Measurements from ENCODE around the gene PFKM.
"Not testable (repeated sequence)": the region's sequence is repeated elsewhere in the genome, so short reads cannot be mapped to it uniquely, and the experiment has no call there.

Gene PFKM

DNA sequence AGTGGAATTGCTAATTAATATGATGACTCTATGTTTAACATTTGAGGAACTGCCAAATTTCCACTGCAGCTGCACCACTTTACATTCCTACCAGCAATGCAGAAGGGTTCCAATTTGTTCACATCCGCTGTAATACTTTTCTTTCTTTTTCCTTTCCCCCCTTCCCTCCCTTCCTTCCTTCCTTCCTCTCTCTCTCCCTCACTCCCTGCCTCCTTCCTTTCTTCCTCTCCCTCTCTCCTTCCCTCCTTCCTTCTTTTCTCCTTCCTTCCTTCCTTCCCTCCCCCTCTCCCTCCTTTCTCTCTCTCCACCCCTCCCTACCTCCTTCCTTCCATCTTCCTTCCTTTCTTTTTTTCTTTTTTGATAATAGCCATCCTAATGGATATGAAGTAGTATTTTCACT is 3.2 kb upstream of the PFKM start:
- no peak for DNase-seq

DNA sequence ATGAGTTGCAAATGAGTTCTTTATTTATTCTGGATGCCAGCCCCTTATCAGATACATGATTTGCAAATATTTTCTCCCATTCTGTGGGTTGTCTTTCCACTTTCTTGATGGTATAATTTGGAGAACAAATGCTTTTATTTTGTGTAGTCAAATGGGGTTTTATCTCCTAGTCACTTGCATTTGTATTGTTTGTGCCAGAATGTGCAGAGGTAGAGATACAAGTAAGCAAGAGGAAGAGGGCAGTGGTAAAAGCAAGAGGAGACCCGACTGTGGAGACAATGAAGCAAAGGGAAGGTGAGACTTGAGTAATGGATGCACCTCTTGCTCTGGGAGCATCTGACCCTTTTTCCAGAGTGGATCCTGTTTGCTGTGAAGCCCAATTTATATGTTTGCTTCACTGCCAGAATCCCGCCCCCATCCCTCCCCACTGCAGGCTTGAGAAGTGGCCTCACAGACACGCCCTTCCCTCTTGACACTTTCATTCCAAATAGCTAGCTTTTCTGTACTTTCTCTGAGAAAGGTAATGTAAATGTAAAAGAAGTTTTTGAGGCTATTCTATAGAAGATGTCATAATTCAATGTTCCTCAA is 786 bp upstream of the PFKM start:
- DNase-seq = no peak

DNA sequence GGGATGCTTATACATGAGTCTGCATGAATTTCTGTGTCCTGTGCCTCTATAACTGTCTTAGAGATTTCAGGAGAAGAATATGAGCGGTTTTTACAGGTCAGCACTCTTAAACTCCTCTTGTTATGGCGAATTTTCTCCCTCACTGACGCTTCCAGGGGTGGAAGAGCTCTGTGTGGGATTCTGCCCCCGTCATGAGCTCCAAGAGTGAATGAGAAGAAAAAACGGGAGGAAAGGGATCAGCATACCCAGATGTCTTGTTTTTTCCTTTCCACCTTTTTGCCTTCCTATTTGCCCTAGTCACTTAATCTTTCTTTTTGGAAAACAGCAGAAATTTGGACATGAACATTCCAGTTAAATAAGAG is 651 bp downstream of the PFKM start:
- no peak for DNase-seq

- no peak for DNase-seq
Measured at GRCh38 chr12:48121522-48121921, 2.4 kb downstream of the PFKM start.

DNA sequence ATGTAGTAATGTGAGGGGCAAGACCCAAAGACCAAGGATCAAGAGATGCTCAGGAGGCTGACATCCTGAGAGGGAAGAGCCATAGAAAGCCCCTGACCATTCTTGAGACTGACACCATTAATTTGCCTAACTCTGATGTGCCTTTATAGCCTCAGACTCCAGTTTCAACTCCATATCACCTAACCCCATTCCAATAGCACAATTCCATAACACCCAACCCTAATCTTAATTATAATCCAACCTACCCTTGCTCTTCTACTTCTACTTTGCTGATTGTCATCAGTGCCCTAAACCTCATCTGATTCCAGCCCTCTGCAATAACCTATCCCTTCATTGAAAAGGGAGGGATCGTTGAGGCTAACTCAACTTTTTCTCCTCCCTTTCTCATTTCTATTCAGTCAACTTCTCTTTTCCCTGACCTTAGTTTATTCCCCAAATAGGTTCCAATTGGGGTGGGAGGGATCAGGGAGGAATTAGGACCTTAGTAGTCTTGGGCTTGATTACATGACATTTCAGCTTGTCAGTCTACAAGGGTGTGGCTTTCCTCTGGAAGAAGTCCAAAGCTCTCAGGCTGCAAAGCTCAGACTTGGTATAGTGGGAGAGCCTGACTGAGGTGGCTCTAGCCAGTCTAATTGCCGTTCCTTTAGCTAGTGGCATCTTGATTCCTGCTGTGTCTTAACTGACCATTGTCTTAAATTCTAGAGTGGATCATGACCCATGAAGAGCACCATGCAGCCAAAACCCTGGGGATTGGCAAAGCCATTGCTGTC is 3.1 kb downstream of the PFKM start:
- DNase-seq = no peak

GRCh38 chr12:48123169-48123568 is 4.0 kb downstream of the PFKM start:
- DNase-seq = no peak

- not testable (repeated sequence) for DNase-seq
Measured at GRCh38 chr12:48125542-48125941, 6.4 kb downstream of the PFKM start.

DNA sequence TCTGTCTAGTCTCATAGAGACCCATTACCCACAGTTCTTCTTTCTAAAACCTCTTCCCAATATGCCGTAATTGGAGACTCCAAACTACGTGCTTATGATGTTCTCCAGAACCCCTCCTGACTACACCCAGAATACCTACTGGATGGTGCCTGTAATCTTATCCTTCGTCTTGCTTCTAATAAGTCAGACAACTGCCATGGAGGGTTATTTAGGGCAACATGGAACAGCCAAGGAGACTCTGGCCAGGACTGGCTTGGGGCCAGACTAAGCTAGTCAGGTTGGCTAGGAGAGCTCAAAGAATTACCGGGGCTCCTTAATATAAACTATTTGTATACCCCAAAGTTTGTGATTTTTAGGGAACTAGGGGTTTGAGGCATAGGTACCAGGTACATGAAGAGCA is 6.8 kb downstream of the PFKM start:
- DNase-seq = no peak

GRCh38 chr12:48126953-48127630 is 7.9 kb downstream of the PFKM start:
- no peak for DNase-seq

DNA sequence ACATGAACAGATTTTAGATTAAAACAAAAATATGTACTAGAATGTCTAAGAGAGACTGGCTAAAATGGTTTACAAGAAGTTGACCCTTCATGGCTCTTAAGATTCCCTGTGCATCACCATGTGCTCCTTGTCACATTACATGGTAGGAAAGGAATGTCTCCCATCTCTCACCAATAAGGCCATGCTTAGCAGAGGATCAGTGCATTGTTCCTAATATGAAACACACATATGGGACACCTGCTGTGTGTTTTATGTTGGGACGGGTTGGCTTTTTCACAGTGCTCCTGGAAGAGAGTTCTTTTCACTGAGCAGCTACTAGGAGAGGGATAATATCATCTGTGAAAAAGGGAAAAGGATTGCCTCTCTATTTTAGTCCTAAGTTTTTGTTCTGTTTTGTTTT is 9.6 kb downstream of the PFKM start:
- no peak for DNase-seq

DNA sequence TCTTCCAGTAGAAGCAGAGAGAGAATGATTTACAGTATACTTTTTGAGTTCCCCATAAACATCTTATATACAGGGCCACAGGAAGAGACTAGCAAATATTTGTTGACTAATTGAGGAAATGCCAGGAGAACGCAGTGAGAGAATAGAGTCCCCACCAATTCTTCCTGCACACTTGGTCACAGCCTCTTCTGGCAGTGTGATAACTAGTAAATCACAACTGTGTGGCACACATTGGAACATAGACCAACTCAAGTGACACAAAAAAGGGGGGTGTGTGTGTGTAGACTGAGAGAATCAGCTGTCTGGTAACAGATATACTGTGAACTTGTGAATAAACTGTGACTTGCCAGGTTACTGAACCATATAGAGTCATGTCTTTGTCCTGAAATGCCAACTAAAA is 10.2 kb downstream of the PFKM start:
- no peak for DNase-seq

DNA sequence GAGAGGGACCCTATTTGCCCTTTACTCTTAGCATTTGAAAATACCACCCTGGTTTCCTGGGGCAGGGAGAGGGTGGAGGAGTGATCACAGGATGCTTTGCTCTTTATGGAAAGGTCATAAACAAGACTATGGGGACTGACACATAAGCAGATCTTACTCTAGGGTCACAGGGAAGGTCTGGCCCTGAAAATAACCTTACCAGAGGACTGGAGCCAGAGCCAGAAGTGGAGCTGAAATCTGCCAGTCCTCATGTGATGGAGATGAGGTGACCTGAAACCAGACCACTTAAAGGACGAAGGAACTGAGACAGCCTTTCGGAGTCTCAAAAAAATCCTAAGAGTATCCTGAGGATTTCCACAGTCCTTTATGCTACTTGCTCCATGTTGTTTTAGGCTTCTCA is 12.4 kb downstream of the PFKM start:
- no peak for DNase-seq

- no peak for DNase-seq
Measured at GRCh38 chr12:48132826-48133225, 13.7 kb downstream of the PFKM start.

- DNase-seq = no peak
Measured at GRCh38 chr12:48135027-48135426, 15.9 kb downstream of the PFKM start.

DNA sequence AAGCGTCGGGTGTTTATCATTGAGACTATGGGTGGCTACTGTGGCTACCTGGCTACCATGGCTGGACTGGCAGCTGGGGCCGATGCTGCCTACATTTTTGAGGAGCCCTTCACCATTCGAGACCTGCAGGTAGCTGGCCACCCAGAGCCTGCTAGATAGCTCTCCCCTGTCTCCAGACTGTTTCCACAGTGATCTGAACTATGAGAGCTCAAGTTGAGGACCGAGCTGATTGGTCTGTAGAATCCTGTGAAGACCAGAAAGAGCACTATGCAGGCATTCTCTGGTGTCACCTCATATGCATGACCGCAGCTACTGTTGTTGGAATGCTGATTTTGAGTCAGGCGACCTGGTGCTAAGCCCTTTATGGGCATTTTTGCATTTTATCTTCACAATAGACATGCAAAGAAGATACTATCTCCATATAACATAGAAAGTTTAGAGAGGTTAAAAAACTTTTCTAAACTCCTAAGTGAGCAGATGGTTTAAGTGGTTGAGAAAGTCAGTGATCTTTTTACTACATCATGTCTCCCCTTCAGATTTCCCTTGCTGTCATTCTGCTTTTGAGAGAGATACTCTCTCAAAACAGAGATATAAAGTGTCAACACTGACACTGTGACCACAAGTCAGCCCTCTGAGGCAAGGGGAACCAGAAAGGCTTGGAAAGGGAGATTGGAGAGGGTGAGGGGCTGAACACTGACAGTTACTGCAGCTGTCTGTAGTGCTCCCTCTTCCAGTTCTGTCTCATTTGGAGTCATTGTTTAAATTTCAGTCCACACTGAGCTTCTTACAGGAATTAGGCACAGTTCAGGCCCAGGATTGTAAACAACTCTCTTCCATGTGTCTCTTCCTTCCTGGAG is 23.9 kb downstream of the PFKM start:
- DNase-seq = no peak

DNA sequence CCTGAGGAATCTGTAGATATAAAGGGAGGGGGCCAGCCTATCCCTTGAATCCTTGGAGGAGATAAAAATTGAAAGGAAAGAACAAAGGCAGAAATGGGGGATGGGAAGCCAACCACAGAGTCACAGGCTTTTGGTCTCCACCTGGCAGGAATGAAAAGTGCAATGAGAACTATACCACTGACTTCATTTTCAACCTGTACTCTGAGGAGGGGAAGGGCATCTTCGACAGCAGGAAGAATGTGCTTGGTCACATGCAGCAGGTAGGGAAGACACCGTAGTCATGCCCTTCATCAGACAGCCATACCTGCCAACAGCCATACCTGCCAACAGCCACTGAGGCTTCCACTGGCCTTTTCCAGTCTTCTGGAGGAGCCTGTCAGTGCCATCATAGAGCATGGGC is 24.7 kb downstream of the PFKM start:
- no peak for DNase-seq

DNA sequence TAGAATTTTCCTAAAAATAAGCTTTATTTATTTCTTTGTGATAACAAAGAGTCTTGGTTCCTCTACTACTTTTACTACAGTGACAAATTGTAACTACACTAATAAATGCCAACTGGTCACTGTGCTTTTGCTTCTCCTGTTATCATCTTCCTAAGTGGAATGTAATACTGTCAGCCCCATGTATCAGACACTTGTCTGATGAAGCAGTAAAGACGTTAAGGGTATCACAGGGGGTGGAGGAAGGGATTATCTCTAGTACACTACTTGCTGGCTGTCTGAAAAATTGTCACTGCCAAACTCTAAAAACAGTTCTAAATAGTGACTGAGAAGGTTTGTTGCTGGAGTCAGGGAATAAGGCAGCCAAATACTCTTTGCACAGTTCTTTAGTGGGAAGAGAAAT is 26.8 kb downstream of the PFKM start:
- no peak for DNase-seq

DNA sequence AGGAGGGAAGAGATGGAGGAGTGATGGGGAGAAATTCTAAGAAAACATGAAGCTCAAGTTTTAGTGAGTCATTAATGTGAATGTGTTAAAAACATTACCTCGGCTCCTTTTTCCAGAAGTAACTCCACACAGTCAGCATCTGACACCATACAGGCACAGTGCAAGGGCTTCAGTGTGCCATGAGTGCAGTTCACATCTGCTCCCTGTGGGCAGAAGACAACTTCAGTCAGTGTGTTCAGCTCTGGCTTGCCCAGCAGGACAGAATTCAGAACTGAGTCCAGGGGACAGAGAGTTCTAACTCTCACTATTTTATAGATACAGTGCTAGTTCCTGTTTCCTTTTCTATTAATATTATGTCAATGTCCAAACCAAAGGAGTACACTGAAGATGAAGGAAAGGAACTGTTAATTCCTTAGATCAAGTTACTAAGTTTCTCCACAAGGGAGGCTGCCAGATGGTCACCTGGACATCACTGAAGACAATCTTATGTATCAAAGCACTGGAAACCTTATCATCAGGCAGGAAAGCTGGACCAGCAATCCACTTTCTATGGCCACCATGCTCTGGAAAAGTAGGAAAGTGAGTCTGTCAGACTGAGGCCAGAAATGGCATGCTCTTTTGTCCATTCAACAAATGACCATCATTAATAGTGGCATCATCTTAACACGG is 32.1 kb downstream of the PFKM start:
- DNase-seq = no peak

GRCh38 chr12:48155786-48156185 is 36.6 kb downstream of the PFKM start:
- not testable (repeated sequence) for DNase-seq

DNA sequence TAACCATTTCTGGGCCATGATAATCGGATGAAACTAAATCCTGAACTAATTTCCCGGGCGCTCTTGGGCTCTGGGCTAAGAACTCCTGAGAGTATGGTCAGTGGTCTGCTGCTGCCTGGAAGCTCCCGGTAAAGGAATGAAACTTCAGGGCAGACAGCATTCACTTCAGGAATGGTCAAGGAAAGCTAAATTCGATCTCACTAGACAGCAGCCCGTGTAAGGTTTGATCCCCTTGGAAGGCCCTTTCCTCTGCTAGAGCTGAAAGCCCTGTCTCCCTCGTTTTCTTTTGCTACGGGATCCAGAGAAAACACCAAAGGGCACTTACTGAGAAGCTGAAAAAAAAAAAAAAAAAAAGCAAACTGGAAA is 37.5 kb downstream of the PFKM start:
- DNase-seq = no peak

DNA sequence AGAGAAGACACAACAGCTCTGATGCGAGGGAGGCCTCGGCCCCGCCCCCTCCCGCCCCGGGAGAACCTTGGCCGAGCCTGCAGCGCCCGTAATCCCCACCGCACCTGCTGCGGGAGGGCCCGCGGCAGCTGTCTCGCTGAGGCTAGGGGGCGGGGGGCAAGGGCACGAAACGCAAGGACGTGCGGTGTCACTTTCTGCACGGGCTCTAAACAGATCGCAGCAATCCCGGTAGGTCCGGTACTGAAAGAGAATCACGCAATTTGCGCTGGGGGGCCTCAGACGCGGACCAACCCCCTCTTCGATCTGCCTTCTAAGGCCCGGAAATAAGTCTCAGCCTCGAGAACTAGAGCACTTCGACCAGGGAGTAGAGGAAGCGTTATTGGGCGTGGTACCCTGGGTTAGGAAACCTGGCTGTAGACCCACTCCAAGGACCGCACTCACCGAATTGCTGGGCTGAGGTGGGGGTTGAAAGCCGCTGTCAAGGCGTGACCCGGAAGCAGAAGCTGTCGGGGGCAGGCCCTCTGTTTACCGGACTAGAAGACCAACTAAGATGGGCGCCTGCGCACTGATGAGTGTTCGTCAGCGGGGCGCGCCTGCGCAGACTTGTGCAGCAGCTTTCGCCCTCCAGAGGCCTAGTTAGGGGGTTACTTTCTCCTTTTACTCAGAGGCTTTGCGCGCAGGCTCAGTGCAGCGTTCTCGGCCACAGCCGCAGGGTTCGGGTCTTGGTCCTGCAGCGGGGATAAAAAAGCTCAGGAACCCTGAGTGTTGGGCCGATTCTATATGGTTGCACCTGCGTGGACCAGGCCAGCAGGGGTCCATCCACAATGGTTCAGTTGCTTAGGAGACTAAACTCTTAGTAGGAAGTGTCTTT is 38.1 kb downstream of the PFKM start, which contains the start of gene ASB8:
Gene ASB8 (minus strand): TSS at position 498 of the 871 bp plus-strand sequence. CDS start 4,019 bp downstream, outside the sequence.
- peak; percentile 99 for DNase-seq

DNA sequence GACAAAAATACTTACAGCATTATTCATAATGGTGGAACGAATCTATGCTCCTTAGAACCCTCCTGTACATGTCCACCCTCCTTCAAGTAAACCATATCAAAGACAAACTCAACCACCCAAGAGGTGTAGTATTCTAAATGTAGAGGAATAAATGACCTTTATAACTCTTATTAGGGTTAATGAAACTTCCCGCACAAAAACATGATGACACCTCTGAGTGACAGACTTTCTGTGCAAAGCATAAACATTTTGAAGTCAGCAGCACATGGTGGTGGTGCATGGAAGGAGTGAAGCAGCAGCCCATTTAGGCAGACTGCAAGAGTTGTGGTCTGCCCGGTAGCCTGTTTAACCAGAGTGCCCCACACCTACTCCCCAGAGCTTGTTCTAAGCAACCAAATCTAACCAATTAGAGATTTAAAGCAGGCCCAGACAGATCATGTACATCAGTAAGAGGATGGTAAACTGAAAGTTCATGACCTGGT is 38.8 kb downstream of the PFKM start:
- DNase-seq = peak in 1 of 2 donors; percentile 13
